LNCAP (cell line): Measurements from ENCODE around the gene C1orf174.

ENCODE experiments used
- TF ChIP-seq, protein P1 (sequence below): fragments of 450-650 bp; IDR thresholded peaks from 2 replicates; pipeline ENCODE4 v1.5.1; 2017; ENCODE audit warnings: mild to moderate bottlenecking

C1orf174 gene

DNA sequence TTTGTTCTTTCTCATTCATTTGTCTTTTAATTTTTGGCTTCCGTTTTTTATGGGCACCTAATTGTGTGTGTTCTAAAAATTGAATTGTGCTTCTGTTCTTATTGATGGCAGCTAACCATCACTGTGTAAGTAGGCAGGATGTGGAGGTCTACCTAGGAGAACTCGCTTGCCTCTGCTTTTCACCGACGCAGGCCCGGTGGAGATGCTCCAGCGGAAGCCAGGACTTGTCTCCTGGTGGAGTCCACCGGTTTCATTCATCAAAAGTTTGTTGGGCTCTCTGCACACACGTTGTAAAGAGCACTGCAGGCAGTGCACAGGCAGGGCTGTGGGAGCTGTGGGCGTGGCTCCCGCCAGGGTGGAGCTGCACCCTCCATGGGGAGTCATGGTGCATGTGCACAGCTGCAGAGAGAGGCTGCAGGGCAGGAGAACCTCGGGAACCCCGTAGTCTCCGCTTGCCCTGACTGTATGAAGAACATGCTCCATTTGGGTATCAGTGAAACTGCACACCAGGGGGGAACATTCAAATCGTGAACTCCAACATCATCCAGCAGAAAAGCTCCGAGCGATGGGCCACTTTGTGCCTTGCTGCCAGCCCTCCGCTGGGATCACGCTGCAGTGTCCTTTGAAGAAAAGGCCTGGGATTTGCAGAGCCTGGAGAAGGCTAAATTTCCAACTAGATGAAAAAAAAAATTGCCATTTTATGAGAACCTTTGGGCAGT lies 6.0 kb upstream of the C1orf174 start:
- TF ChIP-seq, protein P1, sequence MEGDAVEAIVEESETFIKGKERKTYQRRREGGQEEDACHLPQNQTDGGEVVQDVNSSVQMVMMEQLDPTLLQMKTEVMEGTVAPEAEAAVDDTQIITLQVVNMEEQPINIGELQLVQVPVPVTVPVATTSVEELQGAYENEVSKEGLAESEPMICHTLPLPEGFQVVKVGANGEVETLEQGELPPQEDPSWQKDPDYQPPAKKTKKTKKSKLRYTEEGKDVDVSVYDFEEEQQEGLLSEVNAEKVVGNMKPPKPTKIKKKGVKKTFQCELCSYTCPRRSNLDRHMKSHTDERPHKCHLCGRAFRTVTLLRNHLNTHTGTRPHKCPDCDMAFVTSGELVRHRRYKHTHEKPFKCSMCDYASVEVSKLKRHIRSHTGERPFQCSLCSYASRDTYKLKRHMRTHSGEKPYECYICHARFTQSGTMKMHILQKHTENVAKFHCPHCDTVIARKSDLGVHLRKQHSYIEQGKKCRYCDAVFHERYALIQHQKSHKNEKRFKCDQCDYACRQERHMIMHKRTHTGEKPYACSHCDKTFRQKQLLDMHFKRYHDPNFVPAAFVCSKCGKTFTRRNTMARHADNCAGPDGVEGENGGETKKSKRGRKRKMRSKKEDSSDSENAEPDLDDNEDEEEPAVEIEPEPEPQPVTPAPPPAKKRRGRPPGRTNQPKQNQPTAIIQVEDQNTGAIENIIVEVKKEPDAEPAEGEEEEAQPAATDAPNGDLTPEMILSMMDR, result no peak

DNA sequence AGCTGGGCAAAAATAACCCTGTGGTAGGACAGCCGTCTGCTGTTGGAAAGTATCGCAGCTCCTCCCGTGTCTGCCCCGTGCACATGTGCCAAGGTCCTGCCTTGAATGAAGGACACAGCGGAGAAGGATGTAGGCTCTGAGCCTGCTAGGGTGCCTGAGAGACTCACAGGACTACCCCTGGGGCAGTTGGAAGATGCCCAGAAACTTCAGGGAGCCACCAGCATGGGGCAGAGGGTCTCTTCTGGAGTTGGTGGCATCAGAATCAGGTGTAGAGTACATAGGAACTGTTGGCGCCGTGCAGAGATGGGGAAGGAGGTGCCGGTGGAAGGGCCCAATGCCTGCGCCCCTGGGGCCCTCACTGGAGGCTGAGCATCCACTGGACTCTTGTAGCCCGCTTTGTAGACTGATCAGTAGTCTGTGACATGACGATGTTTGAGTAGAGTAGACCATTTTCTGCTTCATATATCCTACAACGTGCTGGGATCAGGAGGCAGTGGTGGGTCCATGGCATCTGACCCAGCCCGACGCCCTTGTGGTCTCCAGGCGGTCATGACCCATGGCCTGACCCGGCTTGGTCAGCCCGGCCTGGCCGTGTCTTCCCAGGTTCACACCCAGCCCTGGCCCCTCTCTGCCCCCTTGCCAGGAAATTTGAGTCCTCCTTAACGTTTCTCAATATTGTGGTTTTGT lies 5.3 kb upstream of the C1orf174 start:
- TF ChIP-seq, protein P1, result no peak

DNA sequence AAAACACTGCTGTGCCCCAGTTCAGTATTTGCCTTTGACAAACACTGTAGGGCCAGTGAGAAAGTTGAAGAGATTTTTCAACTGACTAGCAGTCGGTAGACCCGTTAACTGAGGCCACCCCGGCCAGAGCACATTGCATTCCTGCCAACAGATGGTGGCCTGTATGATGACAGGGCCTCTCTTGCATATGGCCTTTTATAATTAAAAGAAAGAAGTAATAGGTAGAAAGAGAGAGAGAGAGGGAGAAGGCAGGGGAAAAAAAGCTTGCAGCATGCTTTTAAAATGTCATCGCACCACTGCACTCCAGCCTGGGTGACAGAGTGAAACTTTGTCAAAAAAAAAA lies 4.7 kb upstream of the C1orf174 start:
- TF ChIP-seq, protein P1, result no peak

DNA sequence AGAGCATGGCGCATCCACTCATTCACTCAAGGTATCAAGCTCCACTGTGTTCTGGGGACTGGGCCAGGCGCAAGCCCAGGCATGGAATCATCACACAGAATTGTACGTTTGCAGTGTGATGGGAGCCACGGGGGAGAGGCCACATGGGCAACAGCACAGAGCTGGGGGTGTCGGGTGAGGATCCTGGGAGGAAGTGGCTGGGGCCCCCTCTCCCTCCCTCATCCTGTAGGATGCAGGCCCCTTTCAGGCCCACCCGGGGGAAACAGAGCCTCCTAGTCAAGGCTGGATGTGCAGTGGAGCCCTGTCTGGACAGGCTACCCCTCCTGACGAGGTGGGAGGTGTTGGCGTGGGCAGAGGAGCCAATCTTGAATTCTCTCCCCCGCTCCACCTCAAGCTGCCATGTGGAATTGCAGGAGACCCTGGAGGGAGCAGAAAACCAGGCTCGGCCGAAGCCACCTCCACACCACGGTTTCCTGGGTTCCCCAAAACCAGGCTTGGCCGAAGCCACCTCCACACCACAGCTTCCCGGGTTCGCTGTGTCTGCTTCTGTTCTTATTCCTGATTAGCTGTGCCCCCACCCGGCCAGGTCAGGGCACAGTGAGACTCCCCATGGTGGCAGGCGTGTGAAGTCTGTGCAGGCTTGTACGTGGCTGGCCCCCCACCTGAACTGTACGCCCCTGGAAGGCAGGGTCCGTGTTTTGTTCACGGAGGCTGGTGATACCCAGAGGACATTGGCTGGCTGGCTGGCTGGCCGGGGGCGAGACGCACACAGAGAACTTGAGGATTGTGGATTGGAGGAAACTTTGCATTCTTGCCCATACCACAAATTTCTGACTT lies 4.2 kb upstream of the C1orf174 start:
- TF ChIP-seq, protein P1, result no peak

DNA sequence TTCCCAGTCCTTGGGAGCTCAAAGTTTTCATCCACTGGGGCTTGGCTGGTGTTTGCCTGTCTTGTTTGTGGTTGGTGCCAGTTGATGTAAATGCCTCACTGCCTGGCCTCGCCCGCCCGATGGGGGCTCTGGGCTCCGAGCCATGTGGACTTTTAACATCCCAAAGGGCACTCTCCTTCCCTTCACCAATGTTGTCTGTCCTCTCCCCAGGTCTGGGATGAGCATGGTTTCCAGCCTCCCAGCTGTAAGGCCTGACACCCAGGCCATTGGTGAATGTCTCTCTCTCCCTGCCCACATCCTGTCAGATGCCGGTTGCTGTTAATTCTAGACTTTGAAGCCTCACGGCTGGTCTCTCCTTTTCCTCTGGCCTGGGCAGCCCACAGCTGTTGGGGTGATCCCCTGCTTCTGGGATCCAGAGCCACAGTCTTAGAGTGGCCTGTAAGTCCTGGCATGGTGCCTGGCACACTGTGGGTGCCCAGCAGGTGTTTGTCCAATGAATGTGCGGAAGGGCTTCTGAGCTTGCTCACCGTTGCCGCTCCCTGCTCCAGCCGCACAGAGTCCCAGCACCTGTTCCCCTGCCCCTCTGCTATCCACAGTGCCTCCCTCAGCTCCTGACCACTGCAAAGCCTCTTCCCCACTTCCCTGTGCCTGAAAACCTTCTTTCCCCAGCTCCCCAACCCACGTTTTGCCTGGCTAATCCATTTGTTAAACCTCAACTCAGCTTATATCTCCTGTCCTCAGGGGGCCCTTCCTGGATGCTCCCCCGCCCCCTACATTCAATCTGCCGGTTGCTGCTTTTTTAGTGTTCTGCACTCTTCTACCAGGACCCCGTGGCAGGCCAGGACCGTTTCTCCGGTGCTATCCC lies 3.3 kb upstream of the C1orf174 start:
- TF ChIP-seq, protein P1, result no peak

DNA sequence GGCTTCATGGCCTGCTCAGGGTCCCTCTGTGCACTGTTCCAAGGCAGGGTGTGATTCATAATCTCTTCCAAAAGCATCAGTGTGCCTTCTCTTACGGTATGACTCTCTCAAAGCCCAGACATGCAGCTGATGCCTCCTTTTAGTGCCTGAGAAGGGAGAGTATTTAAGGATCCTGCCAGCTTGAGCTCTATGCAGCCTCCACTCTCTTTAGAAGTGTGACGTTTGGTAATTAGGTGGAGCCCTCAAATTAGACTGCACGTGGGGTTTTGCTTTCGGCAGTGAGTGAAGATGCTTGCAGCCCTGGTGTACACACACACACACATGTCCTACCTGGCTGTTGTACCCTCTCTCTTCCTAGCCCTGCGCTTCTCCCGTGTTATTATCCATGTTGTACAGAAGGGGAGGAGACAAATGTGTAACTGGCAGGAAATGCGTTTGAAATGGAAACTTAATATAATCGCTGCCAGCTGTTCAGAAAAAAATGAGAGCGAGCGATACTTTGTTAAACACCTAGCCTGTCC lies 2.6 kb upstream of the C1orf174 start:
- TF ChIP-seq, protein P1, result no peak

DNA sequence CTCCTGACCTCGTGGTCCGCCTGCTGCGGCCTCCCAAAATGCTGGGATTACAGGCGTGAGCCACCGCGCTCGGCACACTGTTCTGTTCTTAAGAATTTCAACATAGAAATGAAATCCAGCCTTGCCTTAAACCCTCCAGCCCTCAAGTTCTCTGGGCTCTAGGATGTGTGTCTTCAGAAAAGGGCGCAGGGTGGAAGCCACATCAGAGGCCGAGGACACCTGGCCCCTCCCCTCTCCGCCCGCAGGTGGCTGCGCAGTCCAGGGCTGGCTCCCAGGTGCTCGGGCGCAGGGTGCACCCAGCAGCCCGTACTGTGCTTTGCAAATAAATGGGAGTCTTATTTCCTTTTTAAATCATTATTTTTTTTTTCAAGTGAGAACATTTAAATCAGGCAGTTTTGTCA lies 2.0 kb upstream of the C1orf174 start:
- TF ChIP-seq, protein P1, result no peak
